Kidney (tissue), 14 donors: Measurements from ENCODE around the gene AP4S1. TPM values are rescaled to one million over a fixed set of nuclear protein-coding genes. Genes with fewer than 3 reads are reported as not detected.

Experiments
- DNase-seq, 5 donors: peaks; one replicate each; pipeline ENCODE4 v3.0.0-alpha.2; 2013 to 2020
- FAIRE-seq: peaks from 2 replicates; lab custom pipeline; 2012; peaks lifted over from hg19 to GRCh38; lab: Jason Lieb, UNC
- H3K27ac ChIP-seq, 2 donors: one replicate each; pipeline ENCODE4 v1.7.0; 2013; ENCODE audit warnings: low read depth in 2 of 2, low read length in 2 of 2, inconsistent platforms in 1 of 2
- H3K27me3 ChIP-seq: one replicate; pipeline ENCODE4 v1.7.1; 2013; ENCODE audit warnings: low read length, inconsistent platforms; ENCODE audit not compliant: control insufficient read depth, insufficient read depth
- H3K36me3 ChIP-seq, 3 donors: one replicate each; pipeline versions ENCODE4 v1.7.0 to v1.7.1; 2013; ENCODE audit warnings: low read length in 3 of 3, control low read depth in 1 of 3, inconsistent platforms in 1 of 3; ENCODE audit not compliant: insufficient read depth in 3 of 3, control insufficient read depth in 2 of 3
- H3K4me1 ChIP-seq, 3 donors: one replicate each; pipeline versions ENCODE4 v1.7.0 to v1.7.1; 2013; ENCODE audit warnings: low read length in 3 of 3, inconsistent platforms in 1 of 3, low read depth in 1 of 3; ENCODE audit not compliant: control insufficient read depth in 2 of 3, insufficient read depth in 2 of 3
- H3K4me3 ChIP-seq, 3 donors: one replicate each; pipeline versions ENCODE4 v1.7.0 to v1.8.1; 2013; ENCODE audit warnings: low read length in 3 of 3, control low read depth in 1 of 3, inconsistent platforms in 1 of 3
- H3K9ac ChIP-seq, 3 donors: one replicate each; pipeline versions ENCODE4 v1.7.0 to v1.7.1; 2013; ENCODE audit warnings: low read length in 3 of 3, control low read depth in 1 of 3, inconsistent platforms in 1 of 3
- H3K9me3 ChIP-seq, 3 donors: one replicate each; pipeline versions ENCODE4 v1.7.0 to v1.7.1; 2013; ENCODE audit warnings: low read length in 3 of 3, control low read depth in 1 of 3, inconsistent platforms in 1 of 3; ENCODE audit not compliant: control insufficient read depth in 2 of 3, insufficient read depth in 1 of 3
- intact Hi-C: fragments of 100-400 bp; cut with DNase I; formaldehyde crosslinking; loops from one replicate; pipeline ENCODE4 v1.11.1; 2022
- polyA plus RNA-seq: library from polyadenylated mRNA; stranded (reverse); fragments of 350-450 nt; fragmentation: Illumina TruSeq; extraction: RNeasy Lipid Tissue Mini Kit (QIAGEN cat#74804); gene quantifications from one replicate; pipeline ENCODE4 v1.2.3, GENCODE V29; 2014; ENCODE audit warnings: low read depth, low replicate concordance; ENCODE audit not compliant: insufficient read depth
- total RNA-seq: library from RNA; stranded (reverse); fragmentation: NEBNext Ultra II Directional; extraction: Animal tissue kit (Norgen Biotek cat#: 25700); gene quantifications from one replicate; pipeline ENCODE4 v1.2.1, GENCODE V29; 2021
- TF ChIP-seq, protein P1 (sequence below): IDR thresholded peaks from 3 replicates; pipeline ENCODE4 v1.5.1; 2012; ENCODE audit warnings: mild to moderate bottlenecking, moderate library complexity, borderline replicate concordance; ENCODE audit not compliant: insufficient read depth; ENCODE audit errors: extremely low read depth
- donor health status: control.
- donor health status: control.
- donor health status: control.
- donor health status: control.
- donor health status: control.
- donor health status: DM: yes; HTN: yes; CAD: no.
- donor health status: Normal renal cell carcinoma (clear cell type).

AP4S1 gene
- total and polyA plus RNA-seq, 2 donors from 2014 or later: 9.0 to 12.0 TPM

DNA sequence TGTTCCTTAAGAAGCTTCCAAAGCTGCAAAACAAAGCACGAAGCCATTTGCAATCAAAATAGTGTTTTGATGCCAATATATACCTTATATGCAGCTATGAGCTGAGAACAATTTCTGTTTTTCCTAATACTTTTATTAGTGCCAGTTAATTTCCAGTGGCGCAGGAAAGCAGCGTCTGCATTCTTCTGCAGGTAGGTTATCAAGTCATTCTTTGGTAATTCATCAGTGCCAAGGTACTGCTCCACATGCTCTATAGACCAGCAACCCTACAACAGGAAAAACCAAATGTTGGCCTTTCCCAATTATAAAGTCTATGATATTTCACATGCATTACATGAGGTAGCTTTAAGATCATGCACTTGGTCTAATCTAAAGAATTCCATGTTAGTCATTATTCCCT is 88.3 kb downstream of the AP4S1 start:
- Histone ChIP-seq H3K27me3 (no peaks in the 10 kb centered on the region), H3K4me3 (no peak overlapping the region), H3K9ac (no peak overlapping the region), H3K27ac (no peak overlapping the region), H3K9me3 (no peaks in the 10 kb centered on the region), H3K36me3 (peaks cover 17 to 67% (median 29%) of the 10 kb centered on the region in 3 donors), H3K4me1 (no peaks in the 10 kb centered on the region)
- intact Hi-C loops: no loop called here
- no peak for DNase-seq
- TF ChIP-seq, protein P1, sequence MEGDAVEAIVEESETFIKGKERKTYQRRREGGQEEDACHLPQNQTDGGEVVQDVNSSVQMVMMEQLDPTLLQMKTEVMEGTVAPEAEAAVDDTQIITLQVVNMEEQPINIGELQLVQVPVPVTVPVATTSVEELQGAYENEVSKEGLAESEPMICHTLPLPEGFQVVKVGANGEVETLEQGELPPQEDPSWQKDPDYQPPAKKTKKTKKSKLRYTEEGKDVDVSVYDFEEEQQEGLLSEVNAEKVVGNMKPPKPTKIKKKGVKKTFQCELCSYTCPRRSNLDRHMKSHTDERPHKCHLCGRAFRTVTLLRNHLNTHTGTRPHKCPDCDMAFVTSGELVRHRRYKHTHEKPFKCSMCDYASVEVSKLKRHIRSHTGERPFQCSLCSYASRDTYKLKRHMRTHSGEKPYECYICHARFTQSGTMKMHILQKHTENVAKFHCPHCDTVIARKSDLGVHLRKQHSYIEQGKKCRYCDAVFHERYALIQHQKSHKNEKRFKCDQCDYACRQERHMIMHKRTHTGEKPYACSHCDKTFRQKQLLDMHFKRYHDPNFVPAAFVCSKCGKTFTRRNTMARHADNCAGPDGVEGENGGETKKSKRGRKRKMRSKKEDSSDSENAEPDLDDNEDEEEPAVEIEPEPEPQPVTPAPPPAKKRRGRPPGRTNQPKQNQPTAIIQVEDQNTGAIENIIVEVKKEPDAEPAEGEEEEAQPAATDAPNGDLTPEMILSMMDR: no peak
- FAIRE-seq: no peak

DNA sequence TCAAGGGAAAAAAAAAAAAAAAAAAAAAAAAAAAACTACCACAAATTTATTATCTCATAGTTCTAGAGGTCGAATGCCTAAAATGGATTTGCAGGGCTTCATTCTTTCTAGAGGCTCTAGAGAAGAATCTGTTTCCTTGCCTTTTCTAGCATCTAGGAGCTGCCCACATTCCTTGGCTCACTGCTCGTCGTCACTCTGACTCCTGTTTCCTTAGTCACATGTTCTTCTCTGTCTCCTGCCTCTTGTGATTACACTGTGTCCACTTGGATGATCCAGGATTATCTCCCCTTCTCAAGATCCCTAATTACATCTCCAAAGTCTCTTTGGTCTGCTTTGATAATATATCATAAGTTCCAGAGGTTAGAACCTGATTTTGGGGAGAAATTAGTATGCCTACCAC is 93.4 kb downstream of the AP4S1 start:
- Histone ChIP-seq H3K27me3 (no peaks in the 10 kb centered on the region), H3K36me3 (peaks cover 24 to 71% (median 39%) of the 10 kb centered on the region in 3 donors), H3K4me3 (no peak overlapping the region), H3K9ac (no peak overlapping the region), H3K9me3 (no peaks in the 10 kb centered on the region), H3K4me1 (peaks cover 0 to 3% (median 0%) of the 10 kb centered on the region in 3 donors), H3K27ac (no peak overlapping the region)
- intact Hi-C loops: no loop called here
- DNase-seq (no peak), FAIRE-seq (no peak)
- TF ChIP-seq, protein P1: no peak

DNA sequence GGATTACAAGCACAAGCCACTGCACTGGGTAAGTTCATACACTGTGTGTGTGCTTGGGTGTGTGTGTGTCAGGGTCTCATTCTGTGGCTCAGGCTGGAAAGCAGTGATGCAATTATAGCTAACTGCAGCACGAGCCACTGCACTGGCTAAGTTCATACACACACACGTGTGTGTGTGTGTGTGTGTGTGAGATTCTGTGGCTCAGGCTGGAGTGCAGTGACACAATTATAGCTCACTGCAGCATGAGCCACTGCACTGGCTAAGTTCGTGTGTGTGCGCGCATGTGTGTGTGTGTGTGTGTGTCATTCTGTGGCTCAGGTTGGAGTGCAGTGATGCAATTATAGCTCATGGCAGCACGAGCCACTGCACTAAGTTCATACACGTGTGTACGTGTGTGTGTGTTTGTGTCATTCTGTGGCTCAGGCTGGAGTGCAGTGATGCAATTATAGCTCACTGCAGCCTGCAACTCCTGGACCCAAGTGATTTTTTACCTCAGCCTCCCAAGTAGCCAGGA is 96.7 kb downstream of the AP4S1 start:
- no peak for DNase-seq
- no peak overlapping the region for H3K9ac ChIP-seq
- H3K36me3 ChIP-seq: peaks cover 20 to 58% (median 36%) of the 10 kb centered on the region in 3 donors
- peaks cover 0 to 3% (median 0%) of the 10 kb centered on the region in 3 donors for H3K4me1 ChIP-seq
- TF ChIP-seq, protein P1: no peak
- no peak overlapping the region for H3K4me3 ChIP-seq
- intact Hi-C loops: no loop called here
- H3K27me3 ChIP-seq: no peaks in the 10 kb centered on the region
- FAIRE-seq: no peak
- H3K9me3 ChIP-seq: no peaks in the 10 kb centered on the region
- H3K27ac ChIP-seq: no peak overlapping the region

DNA sequence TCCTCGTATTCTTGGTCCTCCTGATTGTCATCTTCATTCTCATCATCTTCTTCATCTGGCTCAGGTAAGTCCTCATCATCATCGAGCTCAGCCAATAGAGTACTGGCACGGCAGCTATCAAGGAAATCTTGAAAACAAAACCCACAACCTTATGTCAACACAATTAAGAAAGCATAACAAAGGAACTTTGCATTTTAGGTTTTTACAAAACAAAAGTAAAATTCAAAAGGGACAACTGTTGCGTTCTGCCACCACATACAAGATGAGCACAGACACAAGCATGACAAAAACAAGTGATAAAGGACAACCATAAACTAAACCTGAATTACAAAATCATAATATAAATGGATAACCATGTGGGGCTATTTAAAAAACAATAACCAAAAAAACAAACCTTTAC is 97.5 kb downstream of the AP4S1 start:
- Histone ChIP-seq H3K9ac (no peak overlapping the region), H3K36me3 (peaks cover 21 to 54% (median 39%) of the 10 kb centered on the region in 3 donors), H3K9me3 (no peaks in the 10 kb centered on the region), H3K27ac (no peak overlapping the region), H3K4me3 (no peak overlapping the region), H3K27me3 (no peaks in the 10 kb centered on the region), H3K4me1 (peaks cover 0 to 3% (median 0%) of the 10 kb centered on the region in 3 donors)
- TF ChIP-seq, protein P1: no peak
- intact Hi-C loops: no loop called here
- no peak for FAIRE-seq
- no peak for DNase-seq
